Kidney epithelial cell (primary cell): ENCODE measurements around the gene ZNF181. TPM values are rescaled to one million over a fixed set of nuclear protein-coding genes. Genes with fewer than 3 reads are reported as not detected.

Source experiments
- DNase-seq: peaks from one replicate; pipeline ENCODE4 v3.0.0-alpha.2; 2010; ENCODE audit warnings: low read depth
- H3K27me3 ChIP-seq: 2 replicates; pipeline ENCODE4 v1.6.0; 2011; ENCODE audit warnings: low read length; ENCODE audit not compliant: control insufficient read depth, insufficient read depth
- H3K36me3 ChIP-seq: 2 replicates; pipeline ENCODE4 v1.5.1; 2011; ENCODE audit warnings: low read length; ENCODE audit not compliant: control insufficient read depth, insufficient read depth
- H3K4me3 ChIP-seq: 2 replicates; pipeline ENCODE4 v1.5.1; 2011; ENCODE audit warnings: low read depth, mild to moderate bottlenecking, control low read depth, low read length
- CTCF ChIP-seq: IDR thresholded peaks from 2 replicates; pipeline ENCODE4 v1.5.1; 2011; ENCODE audit warnings: mild to moderate bottlenecking, moderate library complexity, low read length, control low read depth, inconsistent platforms; ENCODE audit not compliant: insufficient read depth, poor library complexity, severe bottlenecking
- total RNA-seq: library from RNA; depleted of rRNA; stranded (reverse); fragments of >200 nt; gene quantifications from 2 replicates; pipeline ENCODE4 v1.2.3, GENCODE V29; 2015

The ZNF181 gene
- total RNA-seq, 1 donor from 2014 or later, result 21.1 TPM

- H3K36me3 ChIP-seq, result no peaks in the 10 kb centered on the region
- no peak for DNase-seq
- no peak for TF ChIP-seq CTCF
- H3K27me3 ChIP-seq, result no peaks in the 10 kb centered on the region
- no peak overlapping the region for H3K4me3 ChIP-seq
Observed at GRCh38 chr19:34779652-34780051, 45.6 kb downstream of the ZNF181 start.

GRCh38 chr19:34786236-34786635 is 52.2 kb downstream of the ZNF181 start:
- Histone ChIP-seq H3K4me3 (no peak overlapping the region), H3K36me3 (no peaks in the 10 kb centered on the region), H3K27me3 (no peaks in the 10 kb centered on the region)
- no peak for DNase-seq
- TF ChIP-seq CTCF, result no peak

GRCh38 chr19:34787059-34787824 is 53.2 kb downstream of the ZNF181 start:
- no peaks in the 10 kb centered on the region for H3K27me3 ChIP-seq
- no peak overlapping the region for H3K4me3 ChIP-seq
- H3K36me3 ChIP-seq, result no peaks in the 10 kb centered on the region
- no peak for TF ChIP-seq CTCF
- no peak for DNase-seq

- H3K27me3 ChIP-seq, result no peaks in the 10 kb centered on the region
- no peak overlapping the region for H3K4me3 ChIP-seq
- DNase-seq, result no peak
- H3K36me3 ChIP-seq, result no peaks in the 10 kb centered on the region
- TF ChIP-seq CTCF, result no peak
Observed at GRCh38 chr19:34788074-34788473, 54.0 kb downstream of the ZNF181 start.

- no peak overlapping the region for H3K4me3 ChIP-seq
- no peaks in the 10 kb centered on the region for H3K27me3 ChIP-seq
Observed at GRCh38 chr19:34793565-34793964, 59.5 kb downstream of the ZNF181 start.

More at GRCh38 chr19:34793565-34793964, 59.5 kb downstream of the ZNF181 start:
- no peak for DNase-seq
- TF ChIP-seq CTCF, result no peak
- no peaks in the 10 kb centered on the region for H3K36me3 ChIP-seq
